Mucosa of rectum (tissue), 2 donors: Measurements from ENCODE around the gene RNF220.

Source experiments
- H3K27ac ChIP-seq, 2 donors: one replicate each; pipeline ENCODE4 v1.7.0; 2013; ENCODE audit warnings: inconsistent platforms in 2 of 2, low read depth in 2 of 2, low read length in 2 of 2
- H3K27me3 ChIP-seq, 2 donors: one replicate each; pipeline ENCODE4 v1.7.0; 2013; ENCODE audit warnings: low read length in 2 of 2; ENCODE audit not compliant: control insufficient read depth in 2 of 2, insufficient read depth in 2 of 2
- H3K36me3 ChIP-seq, 2 donors: one replicate each; pipeline ENCODE4 v1.7.0; 2013; ENCODE audit warnings: low read length in 2 of 2; ENCODE audit not compliant: control insufficient read depth in 2 of 2, insufficient read depth in 2 of 2
- H3K4me1 ChIP-seq, 2 donors: one replicate each; pipeline ENCODE4 v1.7.0; 2013; ENCODE audit warnings: low read length in 2 of 2, mild to moderate bottlenecking in 1 of 2; ENCODE audit not compliant: control insufficient read depth in 2 of 2, insufficient read depth in 2 of 2
- H3K4me3 ChIP-seq, 2 donors: one replicate each; pipeline ENCODE4 v1.7.0; 2013; ENCODE audit warnings: low read length in 2 of 2
- H3K9ac ChIP-seq, 2 donors: one replicate each; pipeline ENCODE4 v1.7.0; 2013; ENCODE audit warnings: low read length in 2 of 2, low read depth in 1 of 2, mild to moderate bottlenecking in 1 of 2
- H3K9me3 ChIP-seq, 2 donors: one replicate each; pipeline ENCODE4 v1.7.0; 2013; ENCODE audit warnings: low read length in 2 of 2; ENCODE audit not compliant: control insufficient read depth in 2 of 2
- donor health status: healthy.
- donor health status: Normal muscosa, but diverticular disease.

RNF220 gene

DNA sequence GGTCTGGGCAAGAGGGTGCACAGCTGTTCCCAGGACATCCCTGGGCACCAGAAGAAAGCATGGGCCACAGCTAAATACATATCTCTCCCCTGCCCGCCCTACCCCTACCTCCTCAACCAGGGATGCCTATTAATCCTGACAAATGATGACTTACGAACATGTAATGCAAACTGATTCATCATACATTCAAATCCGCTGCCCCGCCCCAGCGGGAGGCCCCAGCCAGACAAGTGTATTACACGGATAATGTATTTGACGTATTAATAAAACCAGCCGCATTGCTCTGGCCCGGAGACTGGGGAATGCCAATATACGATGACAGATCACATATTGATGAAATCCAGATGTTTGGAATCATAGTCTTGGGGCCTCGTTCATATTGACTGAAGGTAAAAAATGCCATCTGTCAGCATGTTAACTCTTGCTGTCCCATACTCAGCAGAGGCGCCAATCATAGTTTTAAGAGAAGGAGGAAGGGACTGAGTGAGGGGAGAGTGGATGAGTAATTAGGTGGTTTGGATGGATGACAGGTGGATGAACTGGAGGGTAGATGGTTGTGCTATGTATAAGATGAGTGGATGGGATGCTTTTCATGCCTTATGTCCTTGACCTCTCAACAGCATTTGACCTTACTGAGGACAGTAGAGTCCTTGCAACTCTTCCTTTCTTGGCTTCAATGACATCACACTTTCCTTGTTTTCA lies 201.0 kb downstream of the RNF220 start:
- H3K4me1 ChIP-seq = peaks cover 0 to 4% of the 10 kb centered on the region in 2 donors
- no peak overlapping the region for H3K4me3 ChIP-seq
- peaks cover 16 to 27% of the 10 kb centered on the region in 2 donors for H3K27me3 ChIP-seq
- H3K36me3 ChIP-seq = no peaks in the 10 kb centered on the region
- no peak overlapping the region for H3K27ac ChIP-seq
- H3K9me3 ChIP-seq = no peaks in the 10 kb centered on the region
- no peak overlapping the region for H3K9ac ChIP-seq

DNA sequence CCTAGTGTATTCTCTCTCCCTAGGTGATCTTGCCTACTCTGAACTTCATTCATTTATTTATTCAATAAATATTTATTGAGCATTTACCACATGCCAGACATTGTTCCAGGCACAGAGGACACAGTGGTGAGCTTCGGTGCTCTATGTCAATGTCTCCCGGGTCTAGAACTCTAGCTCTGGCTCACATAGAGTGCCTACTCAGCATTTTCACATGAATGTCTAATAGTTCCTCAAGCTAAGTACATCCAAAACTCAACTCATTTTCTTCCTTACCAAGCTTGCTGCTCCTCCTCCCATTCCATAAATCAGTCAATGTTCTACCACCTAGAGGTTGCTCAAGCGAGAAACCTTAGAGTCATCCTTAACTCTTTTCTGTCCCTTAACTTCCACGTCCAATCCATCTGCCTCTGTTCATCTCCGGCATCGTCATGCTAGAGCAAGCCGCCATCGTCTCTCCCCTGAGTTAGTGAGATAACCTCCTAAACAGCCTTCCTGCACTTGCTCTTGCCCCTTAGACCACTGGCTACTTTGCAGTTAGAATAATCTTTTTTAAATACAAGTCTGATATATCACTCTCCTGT lies 201.7 kb downstream of the RNF220 start:
- Histone ChIP-seq H3K9me3 (no peaks in the 10 kb centered on the region), H3K9ac (no peak overlapping the region), H3K27me3 (peaks cover 9 to 20% of the 10 kb centered on the region in 2 donors), H3K4me1 (peaks cover 0 to 4% of the 10 kb centered on the region in 2 donors), H3K27ac (no peak overlapping the region), H3K36me3 (no peaks in the 10 kb centered on the region), H3K4me3 (no peak overlapping the region)

DNA sequence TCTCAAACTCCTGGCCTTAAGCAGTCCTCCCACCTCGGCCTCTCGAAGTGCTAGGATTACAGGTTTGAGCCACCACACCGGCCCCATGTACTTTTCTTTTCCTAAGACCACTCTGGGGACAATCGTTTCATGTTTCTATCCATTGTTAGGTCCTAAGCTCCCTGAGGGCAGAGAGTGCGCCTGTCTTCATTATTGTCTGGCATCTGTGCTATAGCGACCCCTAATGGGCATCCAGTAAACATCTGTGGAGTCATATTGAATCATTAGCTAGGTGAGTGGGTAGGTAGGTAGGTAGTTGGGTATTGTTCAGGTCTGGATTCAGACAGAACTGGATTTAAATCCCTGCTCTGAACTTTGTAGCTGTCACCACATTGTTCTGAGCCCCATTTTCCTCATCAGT lies 203.1 kb downstream of the RNF220 start:
- Histone ChIP-seq H3K4me1 (peaks cover 0 to 4% of the 10 kb centered on the region in 2 donors), H3K9ac (no peak overlapping the region), H3K4me3 (no peak overlapping the region), H3K27ac (no peak overlapping the region), H3K27me3 (peaks cover 2 to 7% of the 10 kb centered on the region in 2 donors), H3K36me3 (no peaks in the 10 kb centered on the region), H3K9me3 (no peaks in the 10 kb centered on the region)

DNA sequence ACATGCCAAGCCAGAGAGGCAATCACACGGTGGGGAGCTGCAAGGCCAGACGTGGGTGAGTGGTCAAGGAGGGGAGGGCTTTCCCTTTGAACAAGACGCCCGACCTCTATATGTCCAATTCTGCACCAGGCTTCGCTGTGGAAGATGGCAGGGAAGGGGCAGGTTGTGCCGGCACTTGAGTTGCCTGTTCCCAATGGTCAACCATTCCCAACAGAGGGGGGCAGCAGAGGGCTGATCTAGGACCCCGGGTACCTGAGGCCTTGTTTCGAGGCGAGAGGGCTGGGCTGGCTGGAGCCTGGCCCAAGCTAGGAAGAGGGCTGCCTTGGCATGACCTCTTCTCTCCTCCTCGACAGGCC lies 204.3 kb downstream of the RNF220 start:
- Histone ChIP-seq H3K27me3 (no peaks in the 10 kb centered on the region), H3K9me3 (no peaks in the 10 kb centered on the region), H3K9ac (no peak overlapping the region), H3K36me3 (no peaks in the 10 kb centered on the region), H3K4me1 (no peaks in the 10 kb centered on the region), H3K4me3 (no peak overlapping the region), H3K27ac (no peak overlapping the region)

DNA sequence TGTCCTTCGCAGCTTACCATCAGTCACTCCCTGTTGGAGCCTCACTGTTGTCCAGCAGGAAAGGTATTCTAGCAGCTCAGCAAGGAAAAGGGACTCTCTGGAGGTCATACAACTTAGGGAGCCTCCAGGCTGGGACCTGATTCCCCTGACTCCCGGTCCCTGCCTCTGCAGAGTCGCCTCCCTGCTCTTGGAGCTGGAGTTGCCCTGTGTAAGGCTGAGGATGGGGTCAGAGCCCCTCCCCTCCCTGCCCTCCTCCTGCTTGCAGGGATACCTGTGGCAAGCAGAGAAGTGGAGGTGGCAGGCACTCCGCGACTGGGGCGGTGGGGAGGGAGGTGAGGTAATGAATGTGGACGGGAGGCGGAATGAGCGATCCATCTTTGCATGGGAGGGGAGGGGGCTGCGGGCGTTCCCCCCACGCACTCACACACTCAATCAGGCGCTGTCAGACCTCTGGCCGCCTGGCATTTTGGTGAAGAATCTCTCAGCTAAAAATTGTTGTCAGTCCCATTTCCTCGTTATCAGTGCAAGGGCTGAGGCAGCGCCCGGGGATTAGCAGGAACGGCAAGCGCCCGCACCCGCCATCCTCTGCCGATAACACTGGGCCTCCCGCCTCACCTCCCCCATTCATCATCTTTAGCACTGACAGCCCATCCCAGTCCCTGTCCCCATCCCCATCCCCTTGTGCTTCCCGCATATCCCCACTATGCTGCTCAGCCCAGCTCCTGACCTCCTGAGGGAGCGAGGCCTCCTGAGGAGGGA lies 204.9 kb downstream of the RNF220 start:
- H3K27me3 ChIP-seq = no peaks in the 10 kb centered on the region
- H3K9me3 ChIP-seq = no peaks in the 10 kb centered on the region
- no peak overlapping the region for H3K27ac ChIP-seq

DNA sequence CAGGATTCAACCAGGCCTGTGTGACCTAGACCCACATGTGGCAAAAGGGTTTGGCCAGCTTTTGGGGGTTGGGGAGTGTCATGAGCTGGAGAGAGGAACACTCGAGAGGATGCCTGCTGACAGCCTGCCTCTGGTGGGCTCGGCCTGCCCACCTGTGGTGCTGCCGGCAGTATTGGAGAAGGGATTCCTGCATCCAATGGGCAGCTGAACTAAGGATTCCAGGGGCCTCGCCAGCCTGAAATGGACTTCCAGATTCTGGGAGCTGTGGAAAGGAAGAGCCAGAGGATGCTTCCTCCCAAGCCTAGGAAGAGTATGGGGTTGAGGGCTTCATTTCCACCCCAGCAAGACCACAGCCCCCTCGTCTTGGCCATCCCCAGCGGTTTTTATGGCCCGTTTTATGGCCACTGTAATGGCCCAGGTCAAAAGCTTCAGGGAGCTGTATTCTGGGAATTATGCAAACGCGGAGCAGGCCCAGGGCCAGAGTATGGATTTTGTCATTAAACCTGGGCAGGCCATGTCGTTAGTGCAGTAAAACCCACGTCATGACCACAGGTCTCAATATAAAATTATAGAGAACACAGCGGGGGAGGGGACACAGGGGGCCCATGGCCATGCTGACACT lies 205.6 kb downstream of the RNF220 start:
- H3K27ac ChIP-seq = no peak overlapping the region
- no peaks in the 10 kb centered on the region for H3K9me3 ChIP-seq
- H3K9ac ChIP-seq = no peak overlapping the region
- H3K36me3 ChIP-seq = no peaks in the 10 kb centered on the region
- H3K4me3 ChIP-seq = no peak overlapping the region
- H3K4me1 ChIP-seq = no peaks in the 10 kb centered on the region
- no peaks in the 10 kb centered on the region for H3K27me3 ChIP-seq

More for the DNA sequence above, 204.9 kb downstream of the RNF220 start:
- Histone ChIP-seq H3K36me3 (no peaks in the 10 kb centered on the region), H3K9ac (no peak overlapping the region), H3K4me1 (no peaks in the 10 kb centered on the region), H3K4me3 (no peak overlapping the region)

DNA sequence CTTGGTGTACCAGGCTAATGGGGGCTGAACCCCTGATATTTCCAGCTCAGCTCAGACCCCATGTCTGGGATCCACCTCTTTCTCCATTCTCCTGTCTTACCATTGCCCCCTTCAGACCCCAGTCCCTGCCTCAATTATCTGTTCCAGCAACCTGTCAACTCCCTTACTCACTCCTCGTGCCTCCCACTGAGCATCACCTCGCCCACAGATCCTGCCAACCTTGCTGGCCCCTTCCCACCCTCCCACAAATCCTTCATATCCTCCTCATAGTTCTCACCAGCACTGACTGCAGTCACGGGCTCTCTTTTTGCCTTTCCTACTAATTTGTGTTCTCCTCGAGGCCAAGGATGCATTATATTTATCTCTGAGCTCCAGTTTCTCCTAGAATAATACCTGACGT lies 206.4 kb downstream of the RNF220 start:
- no peaks in the 10 kb centered on the region for H3K4me1 ChIP-seq
- H3K27me3 ChIP-seq = peaks cover under 1 to 2% of the 10 kb centered on the region in 2 donors
- no peak overlapping the region for H3K27ac ChIP-seq
- H3K36me3 ChIP-seq = no peaks in the 10 kb centered on the region
- H3K4me3 ChIP-seq = no peak overlapping the region
- no peak overlapping the region for H3K9ac ChIP-seq
- no peaks in the 10 kb centered on the region for H3K9me3 ChIP-seq

DNA sequence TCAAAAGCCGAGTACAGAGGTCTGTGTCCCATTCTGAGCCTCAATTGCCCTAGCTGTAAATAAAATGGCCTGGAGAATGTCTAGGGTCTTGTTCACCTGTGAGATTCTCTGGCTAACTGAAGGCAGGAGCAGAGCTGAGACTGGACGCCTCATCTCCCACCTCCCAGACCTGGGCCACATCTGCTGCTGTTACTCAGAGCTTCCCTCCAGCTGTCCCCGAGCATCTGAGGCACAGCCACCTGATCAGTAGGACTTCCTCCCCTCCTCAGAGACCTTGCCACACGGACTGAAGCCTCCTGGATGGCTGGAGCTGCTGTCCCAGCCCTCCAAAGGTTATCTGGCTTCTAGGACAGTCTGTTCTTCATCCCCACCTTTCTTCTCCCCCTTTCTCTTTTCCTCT lies 206.8 kb downstream of the RNF220 start:
- Histone ChIP-seq H3K4me1 (peaks cover 0 to 1% of the 10 kb centered on the region in 2 donors), H3K9me3 (no peaks in the 10 kb centered on the region), H3K36me3 (no peaks in the 10 kb centered on the region), H3K9ac (no peak overlapping the region), H3K27me3 (peaks cover 5 to 6% of the 10 kb centered on the region in 2 donors), H3K27ac (no peak overlapping the region), H3K4me3 (no peak overlapping the region)

DNA sequence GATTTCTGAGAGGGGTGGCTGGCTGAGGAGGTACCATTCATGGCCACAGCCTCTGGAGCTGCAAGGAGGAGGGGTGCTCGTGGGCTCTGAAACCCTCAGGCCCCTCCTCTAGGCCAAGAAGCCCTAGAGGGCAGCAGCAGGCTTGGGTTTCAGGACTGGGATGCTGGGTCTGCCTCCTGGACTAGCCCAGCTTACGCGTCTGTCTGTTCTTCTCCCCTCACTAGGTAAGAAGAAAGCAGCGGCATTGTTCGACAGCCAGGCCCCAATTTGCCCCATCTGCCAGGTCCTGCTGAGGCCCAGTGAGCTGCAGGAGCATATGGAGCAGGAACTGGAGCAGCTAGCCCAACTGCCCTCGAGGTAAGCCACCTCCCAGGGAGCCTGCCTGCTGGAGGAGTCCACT lies 208.9 kb downstream of the RNF220 start:
- H3K4me3 ChIP-seq = no peak overlapping the region
- no peaks in the 10 kb centered on the region for H3K36me3 ChIP-seq
- no peak overlapping the region for H3K9ac ChIP-seq
- H3K27ac ChIP-seq = no peak overlapping the region
- no peaks in the 10 kb centered on the region for H3K9me3 ChIP-seq
- peaks cover 9 to 18% of the 10 kb centered on the region in 2 donors for H3K27me3 ChIP-seq
- peaks cover 0 to 5% of the 10 kb centered on the region in 2 donors for H3K4me1 ChIP-seq
